Glomerular visceral epithelial cell (primary cell): ENCODE data around the gene WDR27.
"Not testable (repeated sequence)": the region's sequence is repeated elsewhere in the genome, so short reads cannot be mapped to it uniquely, and the experiment has no call there.

Source experiments
- DNase-seq: peaks from one replicate; pipeline ENCODE4 v3.0.0-alpha.2; 2016; ENCODE audit errors: extremely low spot score

WDR27 gene

DNA sequence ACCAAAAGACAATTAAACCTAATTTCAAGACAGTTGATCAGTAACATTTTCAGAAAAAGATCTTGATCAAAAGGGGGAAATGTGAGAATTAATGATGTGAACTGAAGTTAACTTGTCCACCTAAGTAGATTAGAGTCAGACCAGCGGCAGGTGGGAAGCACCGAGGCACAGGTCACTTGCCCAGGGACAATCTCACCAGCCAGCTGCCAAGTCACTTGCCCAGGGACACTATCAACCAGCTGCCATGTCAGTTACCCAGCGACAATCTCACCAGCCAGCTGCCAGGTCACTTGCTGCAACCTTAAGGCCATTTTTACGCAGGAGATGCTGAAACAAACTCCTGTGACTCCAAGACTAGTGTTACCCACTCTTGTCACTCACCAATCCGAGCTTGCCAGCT lies 260.5 kb downstream of the WDR27 start:
- DNase-seq: no peak

- no peak for DNase-seq
These were observed 262.1 kb downstream of the WDR27 start for GRCh38 chr6:169439710-169440109.

DNA sequence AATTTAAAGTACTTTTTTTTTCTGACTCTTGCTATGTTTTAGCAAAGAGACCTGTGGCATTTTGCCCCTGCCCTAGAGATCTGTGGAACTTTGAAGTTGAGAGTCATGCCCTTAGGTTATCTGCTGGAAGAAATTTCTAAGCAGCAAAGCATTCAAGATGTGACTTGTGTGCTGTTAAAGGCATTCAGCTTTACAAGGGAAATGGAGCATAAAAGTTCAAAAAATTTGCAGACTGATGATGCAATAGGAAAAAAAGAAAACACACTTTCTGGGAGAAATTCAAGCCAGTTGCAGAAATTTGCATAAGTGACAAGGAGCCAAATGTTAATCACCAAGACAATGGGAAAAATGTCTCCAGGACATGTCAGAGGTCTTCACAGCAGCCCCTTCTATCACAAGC lies 267.3 kb downstream of the WDR27 start:
- not testable (repeated sequence) for DNase-seq

DNA sequence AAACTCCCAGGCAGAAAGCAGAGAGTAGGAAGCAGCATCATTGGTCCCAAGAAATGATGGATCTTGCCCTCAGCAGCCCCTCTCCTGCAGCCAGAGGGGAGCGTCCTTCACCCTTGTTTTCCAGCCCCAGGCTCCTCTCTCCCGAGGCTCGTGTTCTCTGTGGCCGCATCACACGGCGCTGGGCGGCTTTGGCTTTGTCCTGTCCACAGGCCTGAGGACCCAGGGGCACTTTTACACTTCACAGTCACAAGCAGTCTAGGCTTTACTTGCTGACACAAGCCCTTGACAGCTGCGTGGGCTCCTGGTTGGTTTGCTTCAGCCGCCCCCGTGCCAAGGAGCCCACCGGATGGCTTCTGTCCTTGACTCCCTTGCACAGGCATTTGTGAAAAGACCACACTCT lies 272.8 kb downstream of the WDR27 start:
- no peak for DNase-seq

- DNase-seq: no peak
These were observed 273.3 kb downstream of the WDR27 start for GRCh38 chr6:169428532-169428931.

GRCh38 chr6:169427856-169428255 lies 274.0 kb downstream of the WDR27 start:
- DNase-seq: peak; percentile 9

DNA sequence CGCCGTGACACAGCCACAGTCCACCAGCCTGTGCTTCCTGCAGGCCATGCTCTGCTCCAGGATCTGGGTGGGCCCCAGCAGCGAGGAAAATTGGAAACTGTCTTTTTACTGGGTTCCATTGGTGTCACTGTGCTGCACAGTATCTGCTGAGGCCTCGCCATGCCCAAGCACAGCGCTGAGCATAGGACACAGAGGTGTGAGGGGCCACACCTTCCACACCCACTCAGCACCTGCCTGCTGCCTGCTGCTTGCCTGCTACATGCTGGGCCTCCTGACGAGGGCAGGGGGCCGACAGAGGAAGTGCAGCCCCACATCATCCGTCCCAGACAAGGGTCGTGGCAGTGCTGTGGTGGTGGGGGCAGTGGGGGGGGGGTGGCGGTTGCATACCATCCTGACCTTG lies 275.2 kb downstream of the WDR27 start:
- no peak for DNase-seq

DNA sequence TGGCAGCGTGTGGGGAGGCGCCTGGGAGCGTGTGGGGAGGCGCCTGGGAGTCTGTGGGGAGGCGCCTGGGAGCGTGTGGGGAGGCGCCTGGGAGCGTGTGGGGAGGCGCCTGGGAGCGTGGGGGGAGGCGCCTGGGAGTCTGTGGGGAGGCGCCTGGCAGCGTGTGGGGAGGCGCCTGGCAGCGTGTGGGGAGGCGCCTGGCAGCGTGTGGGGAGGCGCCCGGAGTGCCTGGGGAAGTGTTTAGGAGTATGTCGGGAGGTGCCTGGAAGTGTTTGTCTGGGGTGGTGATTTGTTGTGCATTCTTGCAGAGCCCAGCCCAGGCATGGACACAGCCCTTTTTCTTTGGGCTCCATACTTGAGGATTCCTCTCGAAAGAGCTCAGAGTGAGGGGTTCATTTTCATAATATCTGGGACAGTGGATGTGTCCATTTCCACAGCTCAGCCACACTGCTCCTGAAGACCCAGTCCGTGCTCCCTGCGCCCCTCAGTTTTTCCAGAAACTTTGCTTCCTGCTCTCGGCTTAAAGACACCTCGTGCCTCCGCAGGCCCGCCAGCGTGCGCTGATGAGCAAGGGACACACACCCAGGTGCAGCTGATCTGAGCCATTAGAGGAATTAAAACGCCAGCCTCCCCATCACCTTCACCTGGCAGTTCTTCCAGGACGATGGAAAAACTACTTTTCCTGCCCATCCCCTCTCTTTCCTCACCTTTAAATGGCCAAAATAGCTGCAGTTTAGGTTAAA lies 276.0 kb downstream of the WDR27 start:
- peak; percentile 61 for DNase-seq

- DNase-seq: peak; percentile 58
These were observed 277.0 kb downstream of the WDR27 start for GRCh38 chr6:169424821-169425240.

DNA sequence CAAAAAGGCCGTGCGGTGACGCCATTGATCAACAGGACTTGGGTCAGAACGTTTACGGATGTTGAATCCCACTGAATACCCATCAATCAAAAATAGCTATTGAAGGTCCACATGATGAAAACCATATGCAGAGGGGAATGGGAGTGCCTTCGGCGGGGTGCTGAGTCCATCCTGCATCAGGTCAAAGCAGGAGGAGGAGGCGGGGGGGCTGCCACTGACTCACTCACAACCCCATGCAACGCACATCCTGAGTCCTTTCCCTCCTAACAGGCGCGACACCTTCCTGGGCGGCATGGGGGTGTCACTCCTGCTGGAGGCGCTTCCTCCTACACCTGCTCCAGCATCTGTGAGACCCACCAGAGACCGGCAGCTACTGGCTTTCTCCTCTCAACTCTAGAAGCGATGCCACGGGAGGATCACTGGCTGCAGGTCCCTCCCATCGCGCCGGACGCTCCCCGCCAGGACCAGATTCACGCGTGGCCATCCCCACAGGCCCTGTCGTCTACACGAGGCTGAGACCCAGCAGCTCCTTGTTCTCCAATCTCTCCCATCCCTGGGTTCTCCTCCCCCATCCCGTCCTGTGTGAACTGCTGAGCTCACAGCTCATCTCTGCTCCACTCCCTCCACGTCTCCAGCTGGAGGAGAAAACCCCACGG lies 277.6 kb downstream of the WDR27 start:
- no peak for DNase-seq

- no peak for DNase-seq
These were observed 280.1 kb downstream of the WDR27 start for GRCh38 chr6:169421586-169422264.

GRCh38 chr6:169420912-169421543 lies 280.8 kb downstream of the WDR27 start:
- DNase-seq: peak; percentile 43

DNA sequence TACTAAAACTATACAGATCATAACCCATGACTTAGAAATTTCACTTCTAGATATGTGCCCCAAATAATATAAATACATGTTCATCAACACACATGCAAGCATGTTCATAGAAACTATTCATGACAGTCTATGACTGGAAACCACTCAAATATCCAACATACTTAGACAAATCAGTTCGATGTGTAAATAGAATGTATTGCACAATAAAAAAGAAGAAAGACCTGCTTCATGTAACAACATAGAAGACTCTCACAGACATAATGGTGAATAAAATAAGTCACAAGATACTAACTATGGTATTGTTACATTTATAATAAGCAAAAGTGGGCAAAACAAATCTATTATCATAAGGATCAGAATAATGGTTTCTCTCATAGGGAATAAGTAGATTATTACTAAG lies 284.7 kb downstream of the WDR27 start:
- no peak for DNase-seq

GRCh38 chr6:169416249-169416648 lies 285.6 kb downstream of the WDR27 start:
- DNase-seq: no peak

- DNase-seq: no peak
These were observed 286.6 kb downstream of the WDR27 start for GRCh38 chr6:169415179-169415578.

DNA sequence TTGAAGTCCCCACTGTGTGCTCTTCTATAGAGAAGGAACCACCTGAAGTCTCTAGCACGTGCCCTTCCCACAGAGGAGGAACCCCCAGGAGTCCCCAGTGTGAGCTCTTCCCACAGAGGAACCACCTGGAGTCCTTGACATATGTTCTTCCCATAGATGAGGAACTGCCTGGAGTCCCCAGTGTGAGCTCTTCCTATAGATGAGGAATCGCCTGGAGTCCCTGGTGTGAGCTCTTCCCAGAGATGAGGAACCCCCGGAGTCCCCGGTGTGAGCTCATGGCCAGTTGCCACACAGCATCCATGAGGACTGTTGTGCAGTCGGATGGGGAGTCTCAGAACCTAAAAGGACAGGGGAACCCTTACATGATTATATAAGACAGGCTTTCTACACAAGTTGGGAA lies 290.1 kb downstream of the WDR27 start:
- no peak for DNase-seq

DNA sequence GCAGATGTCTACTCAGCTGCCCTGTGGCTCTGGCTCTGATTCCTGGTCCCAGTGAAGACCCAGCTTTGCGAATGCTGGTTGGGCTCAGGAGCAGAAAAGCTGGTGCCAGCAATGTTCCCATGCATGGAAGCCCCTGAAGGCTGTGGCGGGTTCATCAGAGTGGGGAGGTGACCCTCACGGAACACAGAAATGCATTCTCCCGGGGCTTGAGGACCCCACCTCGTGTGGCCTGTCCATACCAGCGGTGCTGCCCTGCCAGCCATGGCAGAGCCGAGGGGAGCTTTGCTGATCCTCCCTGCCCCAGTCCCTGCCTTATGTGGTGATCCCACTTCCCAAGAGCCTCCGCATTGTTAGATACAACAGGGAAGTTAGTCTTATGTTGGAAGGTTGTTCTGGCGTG lies 290.5 kb downstream of the WDR27 start:
- no peak for DNase-seq

- DNase-seq: no peak
These were observed 292.0 kb downstream of the WDR27 start for GRCh38 chr6:169409742-169410312.

- no peak for DNase-seq
These were observed 294.5 kb downstream of the WDR27 start for GRCh38 chr6:169407325-169407724.
